Amniotic epithelial cell (primary cell): Measurements from ENCODE around the gene GHR.
A peak's percentile ranks its signal among the peaks of the same experiment; 100 is the strongest.
"Not testable (repeated sequence)": the region's sequence is repeated elsewhere in the genome, so short reads cannot be mapped to it uniquely, and the experiment has no call there.

Experiments used
- DNase-seq: peaks from one replicate; pipeline ENCODE4 v3.0.0-alpha.2; 2010; ENCODE audit warnings: low read depth

GHR gene

DNA sequence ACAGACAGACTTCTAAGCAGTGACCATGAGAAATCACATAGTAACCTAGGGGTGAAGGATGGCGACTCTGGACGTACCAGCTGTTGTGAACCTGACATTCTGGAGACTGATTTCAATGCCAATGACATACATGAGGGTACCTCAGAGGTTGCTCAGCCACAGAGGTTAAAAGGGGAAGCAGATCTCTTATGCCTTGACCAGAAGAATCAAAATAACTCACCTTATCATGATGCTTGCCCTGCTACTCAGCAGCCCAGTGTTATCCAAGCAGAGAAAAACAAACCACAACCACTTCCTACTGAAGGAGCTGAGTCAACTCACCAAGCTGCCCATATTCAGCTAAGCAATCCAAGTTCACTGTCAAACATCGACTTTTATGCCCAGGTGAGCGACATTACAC, 295.4 kb downstream of the GHR start:
- DNase-seq: peak; percentile 79

DNA sequence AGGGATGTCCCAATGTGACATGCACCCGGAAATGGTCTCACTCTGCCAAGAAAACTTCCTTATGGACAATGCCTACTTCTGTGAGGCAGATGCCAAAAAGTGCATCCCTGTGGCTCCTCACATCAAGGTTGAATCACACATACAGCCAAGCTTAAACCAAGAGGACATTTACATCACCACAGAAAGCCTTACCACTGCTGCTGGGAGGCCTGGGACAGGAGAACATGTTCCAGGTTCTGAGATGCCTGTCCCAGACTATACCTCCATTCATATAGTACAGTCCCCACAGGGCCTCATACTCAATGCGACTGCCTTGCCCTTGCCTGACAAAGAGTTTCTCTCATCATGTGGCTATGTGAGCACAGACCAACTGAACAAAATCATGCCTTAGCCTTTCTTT, 295.8 kb downstream of the GHR start:
- peak; percentile 6 for DNase-seq

DNA sequence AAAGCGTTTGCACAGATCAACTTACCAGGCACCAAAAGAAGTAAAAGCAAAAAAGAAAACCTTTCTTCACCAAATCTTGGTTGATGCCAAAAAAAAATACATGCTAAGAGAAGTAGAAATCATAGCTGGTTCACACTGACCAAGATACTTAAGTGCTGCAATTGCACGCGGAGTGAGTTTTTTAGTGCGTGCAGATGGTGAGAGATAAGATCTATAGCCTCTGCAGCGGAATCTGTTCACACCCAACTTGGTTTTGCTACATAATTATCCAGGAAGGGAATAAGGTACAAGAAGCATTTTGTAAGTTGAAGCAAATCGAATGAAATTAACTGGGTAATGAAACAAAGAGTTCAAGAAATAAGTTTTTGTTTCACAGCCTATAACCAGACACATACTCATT, 297.0 kb downstream of the GHR start:
- DNase-seq: no peak

DNA sequence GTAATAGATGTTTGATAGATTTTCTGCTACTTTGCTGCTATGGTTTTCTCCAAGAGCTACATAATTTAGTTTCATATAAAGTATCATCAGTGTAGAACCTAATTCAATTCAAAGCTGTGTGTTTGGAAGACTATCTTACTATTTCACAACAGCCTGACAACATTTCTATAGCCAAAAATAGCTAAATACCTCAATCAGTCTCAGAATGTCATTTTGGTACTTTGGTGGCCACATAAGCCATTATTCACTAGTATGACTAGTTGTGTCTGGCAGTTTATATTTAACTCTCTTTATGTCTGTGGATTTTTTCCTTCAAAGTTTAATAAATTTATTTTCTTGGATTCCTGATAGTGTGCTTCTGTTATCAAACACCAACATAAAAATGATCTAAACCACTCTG, 298.2 kb downstream of the GHR start:
- peak; percentile 21 for DNase-seq

DNA sequence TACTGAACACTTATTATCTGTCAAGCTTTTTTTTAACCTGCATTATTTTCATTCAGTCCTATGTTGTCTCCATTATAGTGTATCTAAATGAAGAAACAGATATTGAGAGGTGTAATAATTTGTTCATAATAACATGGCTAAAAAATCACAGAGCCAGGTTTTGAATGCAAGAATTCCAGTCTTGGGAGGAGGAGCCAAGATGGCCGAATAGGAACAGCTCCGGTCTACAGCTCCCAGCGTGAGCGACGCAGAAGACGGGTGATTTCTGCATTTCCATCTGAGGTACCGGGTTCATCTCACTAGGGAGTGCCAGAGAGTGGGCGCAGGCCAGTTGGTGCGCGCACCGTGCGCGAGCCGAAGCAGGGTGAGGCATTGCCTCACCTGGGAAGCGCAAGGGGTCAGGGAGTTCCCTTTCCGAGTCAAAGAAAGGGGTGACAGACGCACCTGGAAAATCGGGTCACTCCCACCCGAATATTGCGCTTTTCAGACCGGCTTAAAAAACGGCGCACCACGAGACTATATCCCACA, 311.4 kb downstream of the GHR start:
- not testable (repeated sequence) for DNase-seq

DNA sequence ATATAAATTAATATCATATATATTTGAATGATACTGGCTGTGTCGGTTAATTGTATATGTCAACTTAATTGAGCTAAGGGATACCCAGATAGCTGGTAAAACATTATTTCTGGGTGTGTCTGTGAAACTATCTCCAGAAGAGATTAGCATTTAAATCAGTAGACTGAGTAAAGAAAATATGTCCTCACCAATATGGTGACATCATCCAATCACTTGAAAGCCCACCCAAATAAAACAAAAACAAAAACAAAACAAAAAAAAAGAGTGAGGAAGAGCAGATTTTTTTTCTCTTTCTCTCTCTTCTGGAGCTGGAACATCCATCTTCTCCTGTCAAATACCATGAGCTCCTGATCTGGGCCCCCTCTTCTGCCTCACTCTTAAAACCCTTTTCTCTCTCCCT, 317.7 kb downstream of the GHR start:
- DNase-seq: no peak

DNA sequence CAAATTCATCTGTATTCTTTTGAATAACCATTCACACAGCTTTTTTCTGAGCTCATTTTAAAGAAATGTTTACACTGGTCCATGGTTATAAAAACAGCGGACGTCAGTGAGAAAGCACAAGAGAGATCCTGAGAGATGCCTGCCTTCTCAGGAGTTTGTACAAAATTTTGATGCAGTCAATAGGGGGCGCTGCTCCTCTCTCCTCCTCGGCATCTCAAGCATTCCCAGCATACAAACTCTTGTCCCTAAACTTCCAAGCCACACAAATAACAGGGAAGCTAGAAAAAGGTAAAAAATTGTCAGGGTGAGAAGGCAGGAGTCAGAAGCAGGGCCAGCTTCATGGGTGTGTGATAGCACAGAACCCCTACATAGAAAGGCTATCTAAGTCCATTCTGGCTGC, 322.2 kb downstream of the GHR start:
- DNase-seq: peak; percentile 19

DNA sequence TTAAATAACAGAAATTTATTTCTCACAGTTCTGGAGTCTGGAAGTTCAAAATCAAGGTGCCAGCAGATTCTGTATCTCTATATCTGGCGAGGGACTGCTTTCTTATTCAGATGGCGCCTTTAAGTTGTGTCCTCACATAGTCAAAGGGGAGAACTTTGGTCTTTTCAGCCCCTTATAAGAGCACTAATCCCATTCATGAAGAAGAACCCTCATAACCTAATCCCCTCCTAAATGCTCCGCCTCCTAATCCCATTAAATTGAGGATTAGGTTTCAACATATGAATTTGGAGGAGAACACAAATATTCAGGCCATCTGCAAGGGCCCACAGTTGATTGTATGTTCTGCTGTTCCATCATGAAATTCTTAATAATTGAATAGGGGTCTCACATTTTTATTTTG, 322.6 kb downstream of the GHR start:
- DNase-seq: no peak

DNA sequence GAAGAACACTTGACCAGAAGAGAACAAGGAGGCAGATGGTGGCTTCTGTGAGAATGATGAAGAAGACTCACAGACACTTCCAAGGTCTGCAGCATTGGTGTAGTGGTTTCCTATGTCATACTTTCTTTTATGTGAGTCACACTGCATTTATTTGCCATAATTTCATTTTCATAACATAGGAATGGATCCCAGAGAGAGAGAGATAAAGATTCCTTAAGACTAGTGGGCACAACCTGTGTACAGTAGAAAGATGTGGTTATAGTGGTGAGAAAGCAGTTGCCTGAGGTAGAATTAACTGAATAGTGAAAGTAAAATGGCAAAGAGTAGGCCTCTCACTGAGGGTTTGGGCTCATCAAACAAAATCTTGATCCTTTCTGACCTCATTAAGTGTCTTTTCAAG, 325.8 kb downstream of the GHR start:
- DNase-seq: peak; percentile 46

DNA sequence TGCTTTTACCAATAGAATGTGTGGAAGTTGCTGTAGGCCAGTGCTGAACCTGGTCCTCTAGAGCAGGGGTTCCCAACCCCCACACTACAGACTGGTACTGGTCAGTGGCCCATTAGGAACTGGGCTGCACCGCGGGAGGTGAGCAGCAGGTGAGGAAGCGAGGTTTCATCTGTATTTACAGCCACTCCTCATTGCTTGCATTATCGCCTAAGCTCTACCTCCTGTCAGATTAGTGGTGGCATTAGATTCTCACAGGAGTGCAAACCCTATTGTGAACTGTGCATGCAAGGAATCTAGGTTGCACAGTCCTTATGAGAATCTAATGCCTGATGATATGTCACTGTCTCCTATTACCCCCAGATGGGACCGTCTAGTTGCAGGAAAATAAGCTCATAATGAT, 327.3 kb downstream of the GHR start:
- no peak for DNase-seq

DNA sequence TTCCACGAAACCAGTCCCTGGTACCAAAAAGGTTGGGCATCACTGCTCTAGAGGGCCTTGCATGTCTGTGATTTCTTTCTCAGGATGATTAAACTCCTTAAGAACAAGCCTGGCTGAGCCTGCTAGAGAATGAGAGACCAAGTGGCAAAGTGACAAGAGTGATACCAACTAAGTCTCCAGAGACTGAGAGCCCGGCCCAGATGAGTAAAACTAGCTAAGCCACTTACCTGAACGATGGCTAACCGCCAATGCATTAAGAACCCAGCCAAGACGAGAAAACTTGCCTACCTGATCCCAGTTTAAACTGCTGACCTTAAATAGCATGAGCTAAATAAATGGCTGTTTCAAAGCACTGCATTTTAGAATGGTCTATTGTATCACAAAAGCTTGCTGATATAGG, 327.8 kb downstream of the GHR start:
- no peak for DNase-seq

DNA sequence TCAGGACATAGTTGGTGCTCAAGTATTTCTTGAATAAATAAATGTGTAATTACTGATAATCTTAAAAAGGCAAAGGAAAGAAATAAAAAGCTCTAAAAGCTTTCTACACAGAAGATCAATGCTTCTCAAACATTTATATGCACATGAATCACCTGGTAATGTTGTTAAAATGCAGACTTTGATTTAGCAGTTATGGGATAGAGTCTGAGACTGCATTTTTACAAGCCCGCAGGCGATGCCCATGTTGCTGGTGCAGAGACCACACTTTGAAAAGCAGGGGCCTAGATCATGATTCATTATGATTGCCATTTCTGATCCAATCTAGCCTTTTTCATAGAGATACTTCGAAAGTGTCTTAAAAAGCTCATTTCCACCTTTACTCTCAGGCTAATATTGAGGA, 329.9 kb downstream of the GHR start:
- no peak for DNase-seq

DNA sequence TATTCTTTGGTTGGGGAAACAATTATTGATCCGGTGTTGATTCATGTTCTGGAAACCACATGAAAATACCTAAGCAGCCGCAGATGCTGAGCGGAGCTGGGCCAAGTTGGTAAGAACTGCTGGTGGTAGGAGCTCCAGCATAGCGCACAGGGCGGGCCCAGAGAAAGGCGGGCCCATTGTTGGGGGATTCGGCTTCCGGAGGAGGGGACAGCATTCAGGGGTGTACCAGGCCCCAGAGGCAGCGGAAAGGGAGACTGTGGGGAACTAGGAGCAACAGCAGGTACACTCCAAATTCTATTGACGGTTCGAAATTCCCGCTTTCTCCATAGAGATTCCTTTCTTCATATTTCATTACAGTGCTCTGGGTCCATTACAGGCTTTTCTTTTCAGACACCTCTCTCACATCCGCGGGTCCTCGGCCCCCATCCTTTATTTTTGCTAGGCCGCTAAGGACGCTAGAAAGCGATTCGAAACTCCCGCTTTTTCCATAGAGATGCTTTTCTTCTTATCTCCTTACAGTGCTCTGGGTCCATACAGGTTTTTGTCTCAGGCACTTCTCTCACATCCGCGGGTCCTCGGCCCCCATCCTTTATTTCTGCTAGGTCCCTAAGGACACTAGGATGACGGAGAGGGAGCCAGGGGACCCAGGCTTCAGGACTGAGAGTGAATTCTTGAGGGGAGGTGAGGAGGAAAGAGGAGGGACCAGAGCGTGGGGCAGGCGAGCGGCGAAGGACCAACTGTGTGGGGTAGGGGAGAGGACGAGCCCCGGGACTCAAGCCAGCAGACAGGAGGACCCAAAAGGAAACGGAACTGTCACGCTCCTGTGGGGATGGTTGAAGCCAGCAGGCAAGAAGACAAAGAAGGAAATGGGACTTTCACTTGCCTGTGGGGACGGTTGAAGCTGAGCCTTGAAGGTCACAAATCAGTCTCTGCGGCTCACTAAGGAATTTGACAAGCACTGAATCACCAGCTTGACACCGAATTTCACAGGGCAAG, 333.7 kb downstream of the GHR start, which contains the start of gene CCDC152:
Gene CCDC152, plus strand, starts transcription at position 213 of the 996 bp plus-strand sequence. CDS start 2,304 bp downstream, outside the sequence.
- peak; percentile 44 for DNase-seq

DNA sequence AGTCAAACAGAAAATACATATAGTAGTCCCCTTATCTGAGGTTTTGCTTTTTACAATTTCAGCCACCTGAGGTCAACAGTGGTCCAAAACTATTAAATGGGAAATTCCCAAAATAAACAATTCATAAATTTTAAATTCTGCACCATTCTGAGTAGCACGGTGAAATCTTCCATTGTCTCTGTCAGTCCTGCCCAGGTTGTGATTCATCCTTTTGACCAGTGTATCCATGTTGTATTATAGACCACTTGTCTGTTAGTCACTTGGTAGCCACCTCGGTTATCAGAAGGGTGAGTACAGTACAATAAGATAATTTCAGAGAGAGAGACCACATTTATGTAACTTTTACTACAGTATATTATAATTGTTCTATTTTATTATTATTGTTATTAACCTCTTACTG, 336.2 kb downstream of the GHR start:
- DNase-seq: peak; percentile 30

DNA sequence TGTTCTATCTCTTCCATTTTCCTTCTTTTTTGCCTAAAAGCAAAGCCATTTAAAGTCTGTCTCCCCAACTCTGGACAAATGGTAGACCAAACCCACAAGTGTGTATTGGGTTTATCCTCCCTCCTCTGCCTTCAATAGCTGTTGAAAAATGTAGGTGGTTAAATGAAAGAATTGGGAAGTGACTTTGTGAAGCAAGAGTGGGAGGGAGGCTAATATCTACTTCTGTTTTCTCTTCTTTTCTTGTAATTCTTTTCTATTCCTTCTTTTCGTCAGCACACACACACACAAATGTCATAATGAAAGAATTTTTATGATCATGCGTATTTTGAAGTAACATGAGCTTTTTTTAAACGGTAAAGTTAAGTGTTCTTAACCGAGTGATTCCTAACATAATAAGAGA, 337.2 kb downstream of the GHR start:
- no peak for DNase-seq

DNA sequence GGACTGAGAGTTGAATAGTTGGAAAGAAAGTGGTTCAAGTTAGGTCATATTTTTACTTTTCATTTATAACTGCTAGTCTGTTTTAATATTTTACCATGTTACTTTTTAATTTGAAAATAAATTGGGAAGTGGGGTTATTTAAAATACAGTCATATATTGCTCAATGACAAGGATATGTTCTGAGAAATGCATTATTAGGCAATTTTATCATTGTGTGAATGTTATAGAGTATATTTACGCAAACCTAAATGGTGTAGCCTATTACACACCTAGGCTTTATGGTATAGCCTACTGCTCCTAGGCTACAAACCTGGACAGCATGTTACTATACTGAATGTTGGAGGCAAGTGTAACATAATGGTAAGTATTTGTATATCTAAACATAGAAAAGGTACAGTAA, 338.6 kb downstream of the GHR start:
- no peak for DNase-seq

DNA sequence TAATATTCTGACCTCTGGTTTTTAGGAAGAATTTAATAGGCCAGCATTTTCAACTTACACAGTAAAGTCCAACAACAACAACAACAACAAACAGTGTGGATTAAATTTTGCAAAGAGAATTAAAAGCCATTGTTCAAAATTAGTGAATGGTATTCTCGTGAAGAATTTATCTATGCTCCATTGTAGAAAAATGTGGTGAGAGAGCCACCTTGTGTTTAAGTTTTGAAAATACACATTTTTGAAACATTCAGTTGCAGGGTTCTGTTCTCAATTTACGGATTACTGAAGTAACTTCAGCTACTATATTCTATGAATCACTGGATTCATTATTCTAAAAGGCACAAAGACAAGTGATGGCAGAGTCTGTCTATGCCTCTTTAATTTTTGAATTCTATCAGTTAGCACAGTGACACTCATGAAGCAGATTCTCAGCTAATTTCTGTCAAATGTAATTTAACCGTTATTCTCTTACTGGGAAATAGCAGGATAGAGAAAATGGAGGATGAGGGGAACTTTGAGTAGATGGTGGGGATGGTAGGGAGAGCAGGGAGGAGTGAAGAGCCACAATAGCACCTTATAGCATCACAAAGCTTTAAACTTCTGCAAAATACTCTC, 344.4 kb downstream of the GHR start:
- DNase-seq: peak; percentile 39

DNA sequence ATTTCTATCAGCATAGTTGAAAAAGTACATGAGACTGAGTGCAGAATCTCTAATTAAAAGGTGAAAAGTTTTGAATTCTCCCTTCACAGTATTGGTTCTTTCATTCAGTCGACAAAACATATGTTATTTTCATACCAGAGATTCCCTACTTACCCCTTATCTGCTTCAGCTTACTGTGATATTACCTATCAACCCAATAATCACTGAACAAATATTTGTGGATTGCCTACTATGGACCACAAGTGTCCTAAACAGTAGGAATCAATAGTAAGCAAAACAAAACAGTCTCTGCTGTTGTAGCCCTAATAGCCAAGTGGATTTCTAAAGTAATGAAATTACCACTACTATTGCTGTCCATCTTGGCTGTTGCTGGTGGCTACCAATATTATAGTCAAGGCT, 344.9 kb downstream of the GHR start:
- peak; percentile 33 for DNase-seq

DNA sequence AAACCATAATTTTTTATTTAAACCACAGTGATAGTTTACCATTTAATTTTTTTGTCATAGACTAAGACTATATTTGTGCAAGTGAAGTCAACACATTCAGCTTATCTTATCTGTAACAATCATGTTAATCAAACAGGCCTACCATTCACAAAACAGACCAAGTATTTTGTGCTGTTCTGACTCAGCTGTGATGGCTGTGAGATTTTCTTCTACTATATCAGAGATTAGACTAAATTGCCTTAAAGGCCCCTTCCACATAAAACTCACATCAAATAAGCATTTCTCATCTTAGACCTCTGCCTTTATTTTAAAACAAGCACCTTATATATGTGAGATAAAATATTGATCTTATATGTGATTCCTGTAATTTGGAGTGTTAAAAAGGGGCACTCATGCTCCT, 346.8 kb downstream of the GHR start:
- DNase-seq: no peak
